GM12878 (cell line): ENCODE results near the gene NRM. TPM values are rescaled to one million over a fixed set of nuclear protein-coding genes. Genes with fewer than 3 reads are reported as not detected.

Experiments used
- BHLHE40 ChIP-seq, 2 experiments: fragments of 450-650 bp in 1 of 2; IDR thresholded peaks; 2 replicates each; pipeline ENCODE4 v1.6.1; 2011 to 2017; ENCODE audit warnings: low read depth in 2 of 2, borderline replicate concordance in 1 of 2, improper control_type of control experiment in 1 of 2, low read length in 1 of 2, mild to moderate bottlenecking in 1 of 2
- CHD2 ChIP-seq: IDR thresholded peaks from 2 replicates; pipeline ENCODE4 v1.6.1; 2011; ENCODE audit warnings: low read depth, low read length, improper control_type of control experiment, borderline replicate concordance
- DPF2 ChIP-seq: fragments of 450-650 bp; IDR thresholded peaks from 2 replicates; pipeline ENCODE4 v1.6.1; 2017; ENCODE audit warnings: mild to moderate bottlenecking
- HDGF ChIP-seq: fragments of 450-650 bp; IDR thresholded peaks from 2 replicates; pipeline ENCODE4 v1.6.1; 2016; ENCODE audit warnings: antibody characterized with exemption
- IKZF2 ChIP-seq, 2 experiments: fragments of 450-650 bp; IDR thresholded peaks; 2 replicates each; pipeline ENCODE4 v1.6.1; 2017; ENCODE audit warnings: mild to moderate bottlenecking in 2 of 2, moderate library complexity in 2 of 2
- IRF4 ChIP-seq: IDR thresholded peaks from 2 replicates; pipeline ENCODE4 v1.6.1; 2011; ENCODE audit warnings: low read depth, low read length
- JUNB ChIP-seq: IDR thresholded peaks from 2 replicates; pipeline ENCODE4 v1.6.1; 2016; ENCODE audit warnings: antibody characterized with exemption, mild to moderate bottlenecking
- NBN ChIP-seq: fragments of 450-650 bp; IDR thresholded peaks from 2 replicates; pipeline ENCODE4 v1.6.1; 2016
- PKNOX1 ChIP-seq: fragments of 450-650 bp; IDR thresholded peaks from 2 replicates; pipeline ENCODE4 v1.6.1; 2016; ENCODE audit warnings: mild to moderate bottlenecking
- POLR2A ChIP-seq: IDR thresholded peaks from 2 replicates; pipeline ENCODE4 v1.6.1; 2011; ENCODE audit warnings: low read depth, mild to moderate bottlenecking, low read length
- POLR2AphosphoS5 ChIP-seq: IDR thresholded peaks from 2 replicates; pipeline ENCODE4 v1.6.1; 2011; ENCODE audit warnings: mild to moderate bottlenecking, low read length, inconsistent platforms
- RAD21 ChIP-seq: IDR thresholded peaks from 2 replicates; pipeline ENCODE4 v1.6.1; 2011; ENCODE audit warnings: mild to moderate bottlenecking, low read depth, low read length, moderate library complexity; ENCODE audit not compliant: insufficient read depth
- SKIL ChIP-seq: fragments of 450-650 bp; IDR thresholded peaks from 2 replicates; pipeline ENCODE4 v1.6.1; 2017; ENCODE audit warnings: mild to moderate bottlenecking, low read depth, inconsistent platforms; ENCODE audit not compliant: poor library complexity, severe bottlenecking
- SUPT20H ChIP-seq: IDR thresholded peaks from 2 replicates; pipeline ENCODE4 v1.6.1; 2011; ENCODE audit warnings: low read depth, mild to moderate bottlenecking, low read length, moderate library complexity, borderline replicate concordance; ENCODE audit not compliant: control insufficient read depth
- TBL1XR1 ChIP-seq: IDR thresholded peaks from 2 replicates; pipeline ENCODE4 v1.6.1; 2012; ENCODE audit warnings: low read depth, low read length, improper control_type of control experiment
- TCF12 ChIP-seq: IDR thresholded peaks from 2 replicates; pipeline ENCODE4 v1.6.1; 2011; ENCODE audit warnings: low read depth, mild to moderate bottlenecking, low read length
- TCF3 ChIP-seq: IDR thresholded peaks from 2 replicates; pipeline ENCODE4 v1.6.1; 2012; ENCODE audit warnings: low read depth, mild to moderate bottlenecking, low read length, borderline replicate concordance; ENCODE audit not compliant: insufficient read depth
- YY1 ChIP-seq: IDR thresholded peaks from 2 replicates; pipeline ENCODE4 v1.6.1; 2011; ENCODE audit warnings: low read depth, mild to moderate bottlenecking, low read length
- polyA plus RNA-seq, 11 experiments: library from polyadenylated mRNA; depleted of rRNA in 4 of 11; unstranded in 6 of 11; stranded (reverse) in 5 of 11; fragments of >200 nt; fragmentation: Nextera tagmentation in 4 of 11; fragmentation: Illumina TruSeq in 1 of 11; extraction: Ambion mirVana in 4 of 11; extraction: Trizol in 1 of 11; gene quantifications; 1 replicate in 1 of 11; 2 replicates in 10 of 11; pipeline versions ENCODE4 v1.2.1 to v1.2.3, GENCODE V29; 2011 to 2016; ENCODE audit warnings: inconsistent platforms in 2 of 11, missing spikeins in 2 of 11, low read depth in 1 of 11
- total RNA-seq, 4 experiments: library from RNA; depleted of rRNA in 3 of 4; stranded (reverse); fragments of >200 nt in 3 of 4; fragmentation: Illumina TruSeq in 1 of 4; extraction: Trizol in 1 of 4; gene quantifications; 2 replicates each; pipeline versions ENCODE4 v1.2.1 to v1.2.3, GENCODE V29; 2013 to 2021
- TF ChIP-seq, protein P1 (sequence below): IDR thresholded peaks from 2 replicates; pipeline ENCODE4 v1.6.1; 2011; ENCODE audit warnings: mild to moderate bottlenecking, low read depth, low read length, moderate library complexity; ENCODE audit not compliant: insufficient replicate concordance
- TF ChIP-seq, protein P2 (sequence below): IDR thresholded peaks from 2 replicates; pipeline ENCODE4 v1.6.1; 2012; ENCODE audit warnings: mild to moderate bottlenecking, low read depth, low read length

NRM gene
- total and polyA plus RNA-seq, 10 of the 15 experiments (the other 5 are each of a cell fraction or from before 2014, with no cell fraction given), result 15.4 to 46.7 (median 29.0) TPM

DNA sequence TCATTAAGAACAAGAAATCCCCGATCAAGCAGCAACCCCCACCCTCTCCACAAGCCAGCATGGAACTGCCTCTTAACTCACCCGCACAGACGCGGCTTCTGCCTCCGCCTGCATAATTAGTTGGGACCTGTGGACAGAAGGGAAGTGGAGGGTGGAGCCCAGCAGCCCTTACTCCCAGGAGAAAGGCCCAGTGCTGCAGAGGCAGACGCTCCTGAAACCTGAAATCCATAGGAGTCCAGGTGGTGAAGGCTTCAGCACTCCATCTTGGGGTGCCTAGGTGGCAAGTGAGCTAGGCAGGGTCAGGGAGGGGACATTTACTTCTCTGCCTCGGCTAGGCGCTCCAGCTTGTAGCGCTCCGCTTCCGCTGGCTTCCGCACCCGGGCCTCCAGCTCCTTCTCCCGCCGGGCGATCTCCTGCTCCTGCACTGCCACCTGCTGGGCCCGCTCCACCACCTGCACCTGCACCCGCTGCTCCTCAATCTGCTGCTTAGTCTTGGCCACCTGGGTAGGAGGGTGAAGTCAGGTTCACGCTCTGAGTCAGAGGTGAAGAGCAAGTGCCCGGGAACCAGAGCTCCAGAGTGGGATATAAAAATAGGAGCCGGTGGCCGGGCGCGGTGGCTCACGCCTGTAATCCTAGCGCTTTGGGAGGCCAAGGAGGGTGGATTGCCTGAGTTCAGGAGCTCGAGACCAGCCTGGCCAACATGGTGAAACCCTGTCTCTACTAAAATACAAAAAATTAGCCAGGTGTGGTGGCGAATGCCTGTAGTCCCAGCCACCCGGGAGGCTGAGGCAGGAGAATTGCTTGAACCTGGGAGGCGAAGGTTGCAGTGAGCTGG, 40.0 kb upstream of the NRM start (continued):
- TF ChIP-seq, protein P1, sequence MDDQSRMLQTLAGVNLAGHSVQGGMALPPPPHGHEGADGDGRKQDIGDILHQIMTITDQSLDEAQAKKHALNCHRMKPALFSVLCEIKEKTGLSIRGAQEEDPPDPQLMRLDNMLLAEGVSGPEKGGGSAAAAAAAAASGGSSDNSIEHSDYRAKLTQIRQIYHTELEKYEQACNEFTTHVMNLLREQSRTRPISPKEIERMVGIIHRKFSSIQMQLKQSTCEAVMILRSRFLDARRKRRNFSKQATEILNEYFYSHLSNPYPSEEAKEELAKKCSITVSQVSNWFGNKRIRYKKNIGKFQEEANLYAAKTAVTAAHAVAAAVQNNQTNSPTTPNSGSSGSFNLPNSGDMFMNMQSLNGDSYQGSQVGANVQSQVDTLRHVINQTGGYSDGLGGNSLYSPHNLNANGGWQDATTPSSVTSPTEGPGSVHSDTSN, result no peak
- TF ChIP-seq RAD21, result peak; percentile 83
- TF ChIP-seq TCF3, result peak; percentile 95
- TF ChIP-seq TBL1XR1, result no peak
- TF ChIP-seq SUPT20H, result no peak
- TF ChIP-seq YY1, result peak; percentile 76; the same call in 1 of the 2 replicates
- TF ChIP-seq POLR2A, result peak; percentile 42; the same call in 1 of the 2 replicates
- TF ChIP-seq PKNOX1, result no peak
- TF ChIP-seq SKIL, result peak; percentile 24
- TF ChIP-seq NBN, result peak; percentile 48
- peak; percentile 31; the same call in 1 of the 2 replicates for TF ChIP-seq JUNB
- peak; percentile 26; the same call in 1 of the 2 replicates for TF ChIP-seq POLR2AphosphoS5
- TF ChIP-seq BHLHE40 (IDR thresholded peaks at IDR 0.05; ENCODE audit: borderline replicate concordance in 1 of 2, low read depth in 2 of 2, low read length in 1 of 2), result peak in 1 of 2 experiments; percentile 52; a peak in 2 of 4 replicates
- TF ChIP-seq, protein P2, sequence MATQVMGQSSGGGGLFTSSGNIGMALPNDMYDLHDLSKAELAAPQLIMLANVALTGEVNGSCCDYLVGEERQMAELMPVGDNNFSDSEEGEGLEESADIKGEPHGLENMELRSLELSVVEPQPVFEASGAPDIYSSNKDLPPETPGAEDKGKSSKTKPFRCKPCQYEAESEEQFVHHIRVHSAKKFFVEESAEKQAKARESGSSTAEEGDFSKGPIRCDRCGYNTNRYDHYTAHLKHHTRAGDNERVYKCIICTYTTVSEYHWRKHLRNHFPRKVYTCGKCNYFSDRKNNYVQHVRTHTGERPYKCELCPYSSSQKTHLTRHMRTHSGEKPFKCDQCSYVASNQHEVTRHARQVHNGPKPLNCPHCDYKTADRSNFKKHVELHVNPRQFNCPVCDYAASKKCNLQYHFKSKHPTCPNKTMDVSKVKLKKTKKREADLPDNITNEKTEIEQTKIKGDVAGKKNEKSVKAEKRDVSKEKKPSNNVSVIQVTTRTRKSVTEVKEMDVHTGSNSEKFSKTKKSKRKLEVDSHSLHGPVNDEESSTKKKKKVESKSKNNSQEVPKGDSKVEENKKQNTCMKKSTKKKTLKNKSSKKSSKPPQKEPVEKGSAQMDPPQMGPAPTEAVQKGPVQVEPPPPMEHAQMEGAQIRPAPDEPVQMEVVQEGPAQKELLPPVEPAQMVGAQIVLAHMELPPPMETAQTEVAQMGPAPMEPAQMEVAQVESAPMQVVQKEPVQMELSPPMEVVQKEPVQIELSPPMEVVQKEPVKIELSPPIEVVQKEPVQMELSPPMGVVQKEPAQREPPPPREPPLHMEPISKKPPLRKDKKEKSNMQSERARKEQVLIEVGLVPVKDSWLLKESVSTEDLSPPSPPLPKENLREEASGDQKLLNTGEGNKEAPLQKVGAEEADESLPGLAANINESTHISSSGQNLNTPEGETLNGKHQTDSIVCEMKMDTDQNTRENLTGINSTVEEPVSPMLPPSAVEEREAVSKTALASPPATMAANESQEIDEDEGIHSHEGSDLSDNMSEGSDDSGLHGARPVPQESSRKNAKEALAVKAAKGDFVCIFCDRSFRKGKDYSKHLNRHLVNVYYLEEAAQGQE, result no peak
- TF ChIP-seq HDGF, result no peak; the same call in 1 of the 2 replicates
- 0 out of 2 replicates have a peak, but pooled peaks have one; percentile 7 for TF ChIP-seq CHD2
- peak; percentile 67 to 73 for TF ChIP-seq IKZF2 (IDR thresholded peaks at IDR 0.05)
- peak; percentile 34; the same call in 1 of the 2 replicates for TF ChIP-seq DPF2
- TF ChIP-seq IRF4, result 0 out of 2 replicates have a peak, but pooled peaks have one; percentile 51
- TF ChIP-seq TCF12, result peak; percentile 93
